GM12878 (cell line): ENCODE results near the gene SERPINB5. TPM values are rescaled to one million over a fixed set of nuclear protein-coding genes. Genes with fewer than 3 reads are reported as not detected.

Experiments used
- ATAC-seq: fragments of 200-7000 bp; cut with Tn5 transposase; 3 replicates; pipeline ENCODE4 v1.9.1; 2020; ENCODE audit warnings: mild to moderate bottlenecking, moderate library complexity
- BruUV-seq: library from RNA; stranded (reverse); fragments of 400-500 nt; replicated peaks from 2 replicates; lab custom pipeline; 2021; lab: Mats Ljungman, UMichigan
- CTCF ChIA-PET: fragments of 300-600 bp; sonication (Branson Sonifier 250); formaldehyde crosslinking; extraction: SDS; loops from one replicate; lab custom pipeline; 2021; ENCODE audit warnings: inconsistent platforms; lab: Yijun Ruan, JAX
- POLR2A ChIA-PET: fragments of 350-600 bp; formaldehyde crosslinking; extraction: SDS; loops from one replicate; lab custom pipeline; 2021; ENCODE audit warnings: inconsistent platforms; lab: Charles Lee
- RAD21 ChIA-PET: fragments of 300-600 bp; sonication (Branson Sonifier 250); formaldehyde crosslinking; loops from one replicate; lab custom pipeline; 2023; ENCODE audit warnings: antibody characterized with exemption; ENCODE audit not compliant: unreplicated experiment; lab: Charles Lee
- SMC1A ChIA-PET: fragments of 300-600 bp; sonication (Branson Sonifier 250); formaldehyde crosslinking; loops from one replicate; lab custom pipeline; 2023; ENCODE audit not compliant: unreplicated experiment, uncharacterized antibody; lab: Charles Lee
- DNase-seq: peaks from one replicate; pipeline ENCODE4 v3.0.0-alpha.2; 2011; ENCODE audit warnings: low read depth, low spot score
- FAIRE-seq: peaks from 3 replicates; lab custom pipeline; 2011; peaks lifted over from hg19 to GRCh38; lab: Jason Lieb, UNC
- H2AFZ ChIP-seq: 2 replicates; pipeline ENCODE4 v1.6.0; 2011; ENCODE audit warnings: low read depth, low read length, control low read depth; ENCODE audit not compliant: control insufficient read depth
- H3K27ac ChIP-seq: 2 replicates; pipeline ENCODE4 v1.5.1; 2011; ENCODE audit warnings: control low read depth; ENCODE audit not compliant: control insufficient read depth, insufficient read depth
- H3K27me3 ChIP-seq, 2 experiments: replicated peaks in 1 of 2; 2 replicates each; pipeline versions ENCODE4 v1.6.0 to v1.6.1; 2011; ENCODE audit warnings: low read length in 1 of 2; ENCODE audit not compliant: control insufficient read depth in 2 of 2, insufficient read depth in 2 of 2
- H3K36me3 ChIP-seq, 2 experiments: 2 replicates each; pipeline ENCODE4 v1.5.1; 2011; ENCODE audit warnings: low read length in 1 of 2; ENCODE audit not compliant: control insufficient read depth in 2 of 2, insufficient read depth in 2 of 2
- H3K4me1 ChIP-seq: 2 replicates; pipeline ENCODE4 v1.6.1; 2011; ENCODE audit warnings: mild to moderate bottlenecking, low read length, moderate library complexity, mixed read lengths; ENCODE audit not compliant: control insufficient read depth, insufficient read depth
- H3K4me2 ChIP-seq: 2 replicates; pipeline ENCODE4 v1.6.0; 2011; ENCODE audit warnings: control low read depth; ENCODE audit not compliant: control insufficient read depth, insufficient read depth
- H3K4me3 ChIP-seq: fragments of 200-600 bp; sonication (generic); 2 replicates; pipeline ENCODE4 v1.5.1; 2016
- H3K79me2 ChIP-seq: 2 replicates; pipeline ENCODE4 v1.6.0; 2011; ENCODE audit warnings: low read length; ENCODE audit not compliant: control insufficient read depth, insufficient read depth
- H3K9ac ChIP-seq: 2 replicates; pipeline ENCODE4 v1.8.0; 2011; ENCODE audit warnings: low read length, control low read depth, mixed read lengths; ENCODE audit not compliant: control insufficient read depth, insufficient read depth
- H3K9me3 ChIP-seq: replicated peaks from 3 replicates; pipeline ENCODE4 v1.5.1; 2011; ENCODE audit warnings: mild to moderate bottlenecking, low read length; ENCODE audit not compliant: control insufficient read depth, insufficient read depth
- H4K20me1 ChIP-seq: 2 replicates; pipeline ENCODE4 v1.6.0; 2011; ENCODE audit not compliant: control insufficient read depth, insufficient read depth
- BCL11A ChIP-seq: IDR thresholded peaks from 2 replicates; pipeline ENCODE4 v1.6.1; 2011; ENCODE audit warnings: low read depth, low read length
- BRCA1 ChIP-seq: IDR thresholded peaks from 2 replicates; pipeline ENCODE4 v1.6.1; 2011; ENCODE audit warnings: low read depth, low read length, improper control_type of control experiment
- GABPA ChIP-seq: IDR thresholded peaks from 2 replicates; pipeline ENCODE4 v1.6.1; 2014; ENCODE audit warnings: antibody characterized with exemption, low read depth, mild to moderate bottlenecking, inconsistent platforms
- IRF4 ChIP-seq: IDR thresholded peaks from 2 replicates; pipeline ENCODE4 v1.6.1; 2011; ENCODE audit warnings: low read depth, low read length
- MEF2B ChIP-seq: fragments of 450-650 bp; IDR thresholded peaks from 2 replicates; pipeline ENCODE4 v1.6.1; 2018; ENCODE audit warnings: mild to moderate bottlenecking, moderate library complexity; ENCODE audit not compliant: partially characterized antibody, poor library complexity, severe bottlenecking
- NFYA ChIP-seq: IDR thresholded peaks from 2 replicates; pipeline ENCODE4 v1.6.1; 2011; ENCODE audit warnings: low read depth, mild to moderate bottlenecking, low read length, improper control_type of control experiment, borderline replicate concordance
- POLR2AphosphoS5 ChIP-seq: IDR thresholded peaks from 2 replicates; pipeline ENCODE4 v1.6.1; 2011; ENCODE audit warnings: mild to moderate bottlenecking, low read length, inconsistent platforms
- RAD51 ChIP-seq: fragments of 450-650 bp; IDR thresholded peaks from 2 replicates; pipeline ENCODE4 v1.6.1; 2016; ENCODE audit warnings: moderate library complexity, mild to moderate bottlenecking, inconsistent platforms
- SIX5 ChIP-seq: IDR thresholded peaks from 2 replicates; pipeline ENCODE4 v1.6.1; 2011; ENCODE audit warnings: mild to moderate bottlenecking, low read depth, low read length, moderate library complexity; ENCODE audit not compliant: severe bottlenecking
- TARDBP ChIP-seq: IDR thresholded peaks from 2 replicates; pipeline ENCODE4 v1.6.1; 2016; ENCODE audit warnings: borderline replicate concordance
- ZNF217 ChIP-seq: fragments of 450-650 bp; IDR thresholded peaks from 2 replicates; pipeline ENCODE4 v1.6.1; 2017; ENCODE audit warnings: antibody characterized with exemption, mild to moderate bottlenecking
- ZNF274 ChIP-seq: IDR thresholded peaks from one replicate; pipeline ENCODE4 v1.8.0; 2011; ENCODE audit not compliant: insufficient read length, insufficient read depth
- ZNF622 ChIP-seq: fragments of 450-650 bp; IDR thresholded peaks from 2 replicates; pipeline ENCODE4 v1.6.1; 2017; ENCODE audit warnings: mild to moderate bottlenecking, inconsistent platforms
- WGBS: methylation state at CpG from one replicate; pipeline ENCODE4 v1.1.6; 2016; ENCODE audit warnings: low lambda C conversion rate; ENCODE audit not compliant: insufficient replicate concordance, insufficient coverage; ENCODE audit errors: missing lambda C conversion rate; 5-methylcytosine and 5-hydroxymethylcytosine counted together
- in situ Hi-C: fragments of 300-500 bp; cut with MboI; formaldehyde crosslinking; loops from 9 replicates; pipeline ENCODE4 v1.14.3; 2018; ENCODE audit warnings: mixed read lengths
- intact Hi-C: fragments of 100-400 bp; cut with micrococcal nuclease; formaldehyde crosslinking; loops from one replicate; pipeline ENCODE4 v1.14.2; 2022; ENCODE audit not compliant: unreplicated experiment
- polyA plus RNA-seq, 11 experiments: library from polyadenylated mRNA; depleted of rRNA in 4 of 11; unstranded in 6 of 11; stranded (reverse) in 5 of 11; fragments of >200 nt; fragmentation: Nextera tagmentation in 4 of 11; fragmentation: Illumina TruSeq in 1 of 11; extraction: Ambion mirVana in 4 of 11; extraction: Trizol in 1 of 11; gene quantifications; 1 replicate in 1 of 11; 2 replicates in 10 of 11; pipeline versions ENCODE4 v1.2.1 to v1.2.3, GENCODE V29; 2011 to 2016; ENCODE audit warnings: inconsistent platforms in 2 of 11, missing spikeins in 2 of 11, low read depth in 1 of 11
- total RNA-seq, 4 experiments: library from RNA; depleted of rRNA in 3 of 4; stranded (reverse); fragments of >200 nt in 3 of 4; fragmentation: Illumina TruSeq in 1 of 4; extraction: Trizol in 1 of 4; gene quantifications; 2 replicates each; pipeline versions ENCODE4 v1.2.1 to v1.2.3, GENCODE V29; 2013 to 2021
- TF ChIP-seq, protein P1 (sequence below): IDR thresholded peaks from 2 replicates; pipeline ENCODE4 v1.6.1; 2012; ENCODE audit warnings: low read depth, low read length, improper control_type of control experiment
- TF ChIP-seq, protein P2 (sequence below): fragments of 450-650 bp; formaldehyde crosslinking; IDR thresholded peaks from 2 replicates; pipeline ENCODE4 v1.4.0; 2020; ENCODE audit warnings: mild to moderate bottlenecking, moderate library complexity
- TF ChIP-seq, protein P3 (sequence below): IDR thresholded peaks from 2 replicates; pipeline ENCODE4 v1.6.1; 2011; ENCODE audit warnings: low read depth, low read length, improper control_type of control experiment, borderline replicate concordance
- TF ChIP-seq, protein P4 (sequence below): fragments of 450-650 bp; IDR thresholded peaks from 2 replicates; pipeline ENCODE4 v1.6.1; 2018; ENCODE audit warnings: borderline replicate concordance, mild to moderate bottlenecking; ENCODE audit not compliant: partially characterized antibody

SERPINB5 gene
- total and polyA plus RNA-seq, 10 of the 15 experiments (the other 5 are each of a cell fraction or from before 2014, with no cell fraction given): 0.03 to 0.04 TPM; not detected in 8

DNA sequence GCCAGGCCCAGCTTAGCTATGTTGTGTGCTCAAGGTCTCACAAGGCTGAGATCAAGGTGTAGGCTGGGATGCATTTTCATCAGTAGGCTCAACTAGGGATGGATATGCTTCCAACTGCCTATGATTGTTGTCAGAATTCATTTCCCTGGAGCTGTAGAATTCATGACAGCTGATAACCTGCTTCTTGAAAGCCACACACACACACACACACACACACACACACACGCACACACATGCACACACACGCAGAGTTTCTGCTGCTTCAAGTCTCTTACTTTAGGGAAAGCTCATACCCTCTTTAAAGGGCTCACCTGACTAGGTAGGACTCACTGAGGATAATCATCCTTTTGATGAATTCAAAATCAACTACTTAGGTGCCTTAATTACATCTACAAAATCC is 46.2 kb upstream of the SERPINB5 start (continued):
- no peak for TF ChIP-seq IRF4
- TF ChIP-seq, protein P1, sequence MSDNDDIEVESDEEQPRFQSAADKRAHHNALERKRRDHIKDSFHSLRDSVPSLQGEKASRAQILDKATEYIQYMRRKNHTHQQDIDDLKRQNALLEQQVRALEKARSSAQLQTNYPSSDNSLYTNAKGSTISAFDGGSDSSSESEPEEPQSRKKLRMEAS: no peak
- TF ChIP-seq, all 136 proteins: peak for 0

DNA sequence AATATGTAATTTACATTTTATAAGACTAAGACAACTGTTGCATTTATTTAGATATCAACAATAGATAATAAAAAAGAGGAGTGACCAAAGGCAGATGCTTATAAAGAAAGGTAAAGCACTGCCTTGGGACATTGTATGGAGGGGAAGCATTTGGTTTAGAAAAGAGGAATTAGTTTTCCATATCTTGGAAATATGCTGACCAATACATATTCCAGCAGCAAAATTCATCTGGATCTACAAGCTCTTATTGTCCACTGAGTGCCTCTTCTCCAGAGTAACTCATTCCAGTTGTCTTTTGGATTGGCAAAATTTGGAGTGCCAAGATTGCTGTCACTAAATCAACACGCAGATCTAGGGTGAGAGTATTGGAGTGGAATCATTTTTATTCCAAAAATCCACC is 45.6 kb upstream of the SERPINB5 start:
- Histone ChIP-seq H3K27ac (no peak overlapping the region), H3K27me3 (peaks cover 0 to 5% of the 10 kb centered on the region in 2 experiments; a peak in 1 of 4 replicates), H3K4me3 (no peak overlapping the region), H3K9me3 (no peaks in the 10 kb centered on the region), H3K9ac (no peak overlapping the region), H3K4me1 (no peaks in the 10 kb centered on the region), H3K36me3 (no peaks in the 10 kb centered on the region), H4K20me1 (no peaks in the 10 kb centered on the region), H2AFZ (no peak overlapping the region), H3K79me2 (no peaks in the 10 kb centered on the region), H3K4me2 (no peak overlapping the region)
- ATAC-seq (no peak), FAIRE-seq (no peak), DNase-seq (no peak)
- in situ Hi-C loops (no loop called here), intact Hi-C loops (loop anchor here (5.0 to 10.0 kb wide), 2 partner anchors 79 to 716 kb away; partner anchors contain the start of gene PHLPP1)
- ChIA-PET CTCF (interaction anchor here (1.7 to 3.9 kb wide), 2 partner anchors 9 to 13 kb away, joined by 3 to 17 read pairs; no protein-coding TSS in a partner anchor), POLR2A (no interaction called here), SMC1A (interaction anchor here (1.5 to 3.8 kb wide), 3 partner anchors 8 to 414 kb away, joined by 3 to 13 read pairs (median 4); partner anchors contain the start of gene VPS4B), RAD21 (no interaction called here)
- 0% methylated on average over 1 of the region's 1 CpG for WGBS
- BruUV-seq: no TSS peak
- TF ChIP-seq RAD51 (no peak), ZNF274 (no peak), BCL11A (no peak), SIX5 (no peak), ZNF217 (no peak), POLR2AphosphoS5 (no peak), BRCA1 (no peak), GABPA (no peak), NFYA (no peak), TARDBP (no peak), MEF2B (no peak), ZNF622 (no peak)
- TF ChIP-seq, protein P2, sequence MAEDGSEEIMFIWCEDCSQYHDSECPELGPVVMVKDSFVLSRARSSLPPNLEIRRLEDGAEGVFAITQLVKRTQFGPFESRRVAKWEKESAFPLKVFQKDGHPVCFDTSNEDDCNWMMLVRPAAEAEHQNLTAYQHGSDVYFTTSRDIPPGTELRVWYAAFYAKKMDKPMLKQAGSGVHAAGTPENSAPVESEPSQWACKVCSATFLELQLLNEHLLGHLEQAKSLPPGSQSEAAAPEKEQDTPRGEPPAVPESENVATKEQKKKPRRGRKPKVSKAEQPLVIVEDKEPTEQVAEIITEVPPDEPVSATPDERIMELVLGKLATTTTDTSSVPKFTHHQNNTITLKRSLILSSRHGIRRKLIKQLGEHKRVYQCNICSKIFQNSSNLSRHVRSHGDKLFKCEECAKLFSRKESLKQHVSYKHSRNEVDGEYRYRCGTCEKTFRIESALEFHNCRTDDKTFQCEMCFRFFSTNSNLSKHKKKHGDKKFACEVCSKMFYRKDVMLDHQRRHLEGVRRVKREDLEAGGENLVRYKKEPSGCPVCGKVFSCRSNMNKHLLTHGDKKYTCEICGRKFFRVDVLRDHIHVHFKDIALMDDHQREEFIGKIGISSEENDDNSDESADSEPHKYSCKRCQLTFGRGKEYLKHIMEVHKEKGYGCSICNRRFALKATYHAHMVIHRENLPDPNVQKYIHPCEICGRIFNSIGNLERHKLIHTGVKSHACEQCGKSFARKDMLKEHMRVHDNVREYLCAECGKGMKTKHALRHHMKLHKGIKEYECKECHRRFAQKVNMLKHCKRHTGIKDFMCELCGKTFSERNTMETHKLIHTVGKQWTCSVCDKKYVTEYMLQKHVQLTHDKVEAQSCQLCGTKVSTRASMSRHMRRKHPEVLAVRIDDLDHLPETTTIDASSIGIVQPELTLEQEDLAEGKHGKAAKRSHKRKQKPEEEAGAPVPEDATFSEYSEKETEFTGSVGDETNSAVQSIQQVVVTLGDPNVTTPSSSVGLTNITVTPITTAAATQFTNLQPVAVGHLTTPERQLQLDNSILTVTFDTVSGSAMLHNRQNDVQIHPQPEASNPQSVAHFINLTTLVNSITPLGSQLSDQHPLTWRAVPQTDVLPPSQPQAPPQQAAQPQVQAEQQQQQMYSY: no peak
- TF ChIP-seq, protein P3, sequence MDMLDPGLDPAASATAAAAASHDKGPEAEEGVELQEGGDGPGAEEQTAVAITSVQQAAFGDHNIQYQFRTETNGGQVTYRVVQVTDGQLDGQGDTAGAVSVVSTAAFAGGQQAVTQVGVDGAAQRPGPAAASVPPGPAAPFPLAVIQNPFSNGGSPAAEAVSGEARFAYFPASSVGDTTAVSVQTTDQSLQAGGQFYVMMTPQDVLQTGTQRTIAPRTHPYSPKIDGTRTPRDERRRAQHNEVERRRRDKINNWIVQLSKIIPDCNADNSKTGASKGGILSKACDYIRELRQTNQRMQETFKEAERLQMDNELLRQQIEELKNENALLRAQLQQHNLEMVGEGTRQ: no peak
- TF ChIP-seq, protein P4, sequence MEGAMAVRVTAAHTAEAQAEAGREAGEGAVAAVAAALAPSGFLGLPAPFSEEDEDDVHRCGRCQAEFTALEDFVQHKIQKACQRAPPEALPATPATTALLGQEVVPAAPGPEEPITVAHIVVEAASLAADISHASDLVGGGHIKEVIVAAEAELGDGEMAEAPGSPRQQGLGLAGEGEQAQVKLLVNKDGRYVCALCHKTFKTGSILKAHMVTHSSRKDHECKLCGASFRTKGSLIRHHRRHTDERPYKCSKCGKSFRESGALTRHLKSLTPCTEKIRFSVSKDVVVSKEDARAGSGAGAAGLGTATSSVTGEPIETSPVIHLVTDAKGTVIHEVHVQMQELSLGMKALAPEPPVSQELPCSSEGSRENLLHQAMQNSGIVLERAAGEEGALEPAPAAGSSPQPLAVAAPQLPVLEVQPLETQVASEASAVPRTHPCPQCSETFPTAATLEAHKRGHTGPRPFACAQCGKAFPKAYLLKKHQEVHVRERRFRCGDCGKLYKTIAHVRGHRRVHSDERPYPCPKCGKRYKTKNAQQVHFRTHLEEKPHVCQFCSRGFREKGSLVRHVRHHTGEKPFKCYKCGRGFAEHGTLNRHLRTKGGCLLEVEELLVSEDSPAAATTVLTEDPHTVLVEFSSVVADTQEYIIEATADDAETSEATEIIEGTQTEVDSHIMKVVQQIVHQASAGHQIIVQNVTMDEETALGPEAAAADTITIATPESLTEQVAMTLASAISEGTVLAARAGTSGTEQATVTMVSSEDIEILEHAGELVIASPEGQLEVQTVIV: no peak
